GM10847 (cell line): ENCODE data around the gene NME8.

Source experiments
- POLR2A ChIP-seq: IDR thresholded peaks from 2 replicates; pipeline ENCODE4 v1.6.1; 2011; ENCODE audit not compliant: insufficient read length; ENCODE audit errors: extremely low read depth

The NME8 gene

DNA sequence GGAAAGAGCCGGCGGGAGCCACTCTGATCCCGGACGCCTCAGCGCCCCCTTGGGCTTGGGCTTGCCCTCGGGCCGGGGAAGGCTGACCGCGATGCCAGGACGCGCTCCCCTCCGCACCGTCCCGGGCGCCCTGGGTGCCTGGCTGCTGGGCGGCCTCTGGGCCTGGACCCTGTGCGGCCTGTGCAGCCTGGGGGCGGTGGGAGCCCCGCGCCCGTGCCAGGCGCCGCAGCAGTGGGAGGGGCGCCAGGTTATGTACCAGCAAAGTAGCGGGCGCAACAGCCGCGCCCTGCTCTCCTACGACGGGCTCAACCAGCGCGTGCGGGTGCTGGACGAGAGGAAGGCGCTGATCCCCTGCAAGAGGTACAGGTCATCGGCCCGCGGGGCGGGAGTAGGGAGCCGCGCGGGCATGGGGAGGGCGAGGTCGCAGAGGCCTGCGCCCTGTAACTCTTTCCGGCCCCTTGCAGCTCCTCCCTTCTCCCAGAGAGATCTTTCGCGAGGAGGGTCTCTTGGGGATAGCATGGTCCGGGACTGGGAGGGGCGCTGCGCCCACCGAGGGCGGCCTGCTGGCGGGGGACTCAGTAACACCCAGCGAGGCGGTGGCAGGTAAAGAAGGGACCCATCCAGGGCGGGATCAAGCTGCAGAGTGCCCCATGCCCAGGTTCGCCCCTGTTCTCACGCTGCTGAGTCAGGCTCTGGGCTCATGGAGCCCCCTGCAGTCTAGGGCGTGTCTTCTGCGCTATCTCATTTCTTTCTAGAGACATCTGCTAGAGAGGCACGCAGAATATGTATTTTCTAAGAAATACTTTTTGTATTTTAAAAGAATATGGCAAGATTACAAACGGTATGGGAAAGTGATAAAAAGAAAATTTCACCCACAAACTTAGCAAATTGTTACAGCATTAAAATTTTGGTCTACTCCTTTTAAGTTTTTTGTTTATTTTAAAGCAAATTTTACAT, 72.7 kb downstream of the NME8 start:
- no peak for TF ChIP-seq POLR2A

DNA sequence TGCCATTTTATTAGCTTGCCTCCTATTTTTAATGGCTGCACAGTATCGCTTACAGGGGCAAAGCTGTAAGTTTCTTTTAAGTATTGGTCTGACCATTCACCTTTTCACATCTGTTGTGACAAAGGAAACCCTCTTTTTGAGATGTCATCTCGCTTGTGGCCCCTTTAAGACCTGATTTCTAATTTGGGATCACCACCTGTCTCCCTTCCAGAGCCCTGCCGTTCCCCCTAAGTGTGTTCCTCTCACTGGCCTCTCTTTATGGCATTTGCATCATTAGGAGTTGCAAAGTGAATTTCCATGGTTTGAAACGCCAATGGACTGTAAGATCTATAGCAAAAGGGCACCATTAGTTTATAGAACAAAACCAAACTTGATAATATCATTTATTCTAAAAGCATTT, 73.5 kb downstream of the NME8 start:
- no peak for TF ChIP-seq POLR2A

DNA sequence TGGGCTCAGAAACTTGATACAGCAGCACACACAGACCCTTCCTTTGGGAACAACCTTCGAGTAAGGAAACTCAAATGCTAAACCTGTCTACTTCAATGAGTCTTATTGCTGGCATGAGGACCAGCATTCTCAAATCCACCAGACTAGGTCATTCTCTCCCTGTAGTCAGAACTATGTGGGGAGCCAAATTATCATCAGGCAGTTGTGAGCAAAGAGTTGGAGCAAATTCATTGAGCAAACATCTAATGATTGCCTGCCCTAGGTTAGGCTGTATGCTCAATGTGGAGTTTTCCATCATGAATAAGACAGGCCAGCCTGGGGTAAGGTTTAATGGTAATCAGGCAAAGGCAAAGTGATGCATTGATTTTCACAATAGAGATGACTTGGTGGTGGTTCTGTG, 75.6 kb downstream of the NME8 start:
- TF ChIP-seq POLR2A: no peak

DNA sequence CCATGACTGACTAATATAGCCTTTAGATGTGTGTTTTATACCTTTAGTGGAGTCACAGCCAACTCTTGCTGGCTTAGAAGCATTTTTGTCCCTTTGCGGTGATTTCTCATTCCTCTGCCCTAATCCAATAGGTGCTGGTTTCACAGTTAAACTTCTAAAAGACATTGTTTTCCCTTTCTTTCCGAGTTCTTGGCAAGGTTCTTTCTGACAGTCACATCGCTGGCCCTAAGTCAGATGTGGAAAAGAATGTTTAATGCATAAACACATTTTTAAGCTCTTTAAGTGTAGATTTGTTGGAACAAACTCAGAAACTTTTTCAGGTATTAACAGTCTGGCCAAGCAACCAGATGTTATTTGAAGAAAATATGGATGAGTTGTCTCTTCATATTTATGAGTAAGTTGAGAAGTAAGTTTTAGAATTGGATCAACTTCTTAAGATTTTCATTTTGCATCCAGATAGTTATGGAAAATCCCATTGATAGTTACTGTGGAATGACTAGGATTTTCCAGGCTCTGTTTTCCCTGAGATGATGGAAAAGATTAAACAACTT, 76.2 kb downstream of the NME8 start:
- TF ChIP-seq POLR2A: no peak

DNA sequence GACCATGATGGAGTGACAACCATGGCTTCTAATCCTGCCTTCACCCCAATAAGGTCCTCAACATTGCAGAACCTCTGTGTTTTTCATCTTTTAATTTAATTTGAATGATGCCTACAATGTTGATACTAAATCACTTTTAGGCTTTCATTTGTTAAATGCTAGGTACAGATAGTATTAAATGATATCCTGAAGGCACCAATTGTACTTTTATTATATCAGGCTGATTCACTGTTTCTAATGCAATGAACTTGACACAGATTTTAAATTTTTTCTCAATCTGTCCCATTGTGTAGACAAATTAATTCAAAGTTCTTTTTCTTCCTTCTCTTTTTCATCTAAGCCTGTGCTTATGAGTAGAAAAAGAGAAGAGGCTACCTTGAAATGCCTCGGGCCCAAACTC, 77.2 kb downstream of the NME8 start:
- no peak for TF ChIP-seq POLR2A

DNA sequence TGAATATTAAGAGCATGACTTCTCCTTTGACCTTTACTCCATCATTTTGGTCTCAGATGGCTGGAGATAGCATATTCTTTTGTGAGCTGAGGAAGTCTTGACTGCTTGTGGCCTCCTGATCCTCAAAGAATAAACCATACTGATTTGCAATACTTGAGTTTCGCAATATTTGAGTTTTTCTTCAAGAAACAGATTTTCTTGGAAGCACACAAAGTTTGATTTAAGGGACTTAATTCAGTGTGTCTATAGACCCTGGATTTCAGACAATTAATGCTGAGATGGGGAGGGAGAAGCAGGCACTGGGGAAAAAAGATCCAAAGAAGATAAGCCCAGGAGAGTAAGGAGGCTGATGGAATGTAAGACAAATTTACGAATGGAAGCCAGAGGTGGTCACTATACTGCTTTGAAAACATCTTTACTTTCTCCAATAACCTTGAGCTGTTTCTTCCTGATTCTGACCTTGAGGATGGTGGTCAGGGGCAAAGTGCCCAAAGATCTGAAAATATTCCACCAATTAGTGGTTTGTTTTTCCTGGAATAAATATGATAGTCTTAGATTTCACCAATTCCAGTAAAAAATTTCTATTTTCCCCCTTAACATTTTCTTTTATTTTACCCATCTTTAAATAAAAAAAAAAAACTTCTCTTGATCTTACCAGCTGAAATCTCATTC, 79.5 kb downstream of the NME8 start:
- no peak for TF ChIP-seq POLR2A

DNA sequence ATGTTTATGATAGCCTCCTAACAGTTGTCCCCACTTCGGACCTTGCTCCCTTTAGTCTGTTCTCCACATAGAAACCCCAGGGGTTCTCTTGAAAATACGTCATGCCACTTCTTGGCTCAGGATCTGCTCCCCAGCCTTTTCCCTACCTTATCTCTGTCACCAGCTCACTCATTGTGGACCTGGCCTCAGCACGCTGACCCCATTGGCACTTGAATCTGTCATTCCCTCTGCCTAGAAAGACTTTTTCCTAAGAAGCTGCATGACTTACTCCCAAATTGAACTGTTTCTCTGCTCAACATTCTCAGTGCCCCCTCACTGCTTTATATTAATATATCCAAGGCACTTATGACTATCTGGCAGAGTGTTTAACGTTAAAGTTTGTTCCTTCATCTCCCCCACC, 80.5 kb downstream of the NME8 start:
- no peak for TF ChIP-seq POLR2A

DNA sequence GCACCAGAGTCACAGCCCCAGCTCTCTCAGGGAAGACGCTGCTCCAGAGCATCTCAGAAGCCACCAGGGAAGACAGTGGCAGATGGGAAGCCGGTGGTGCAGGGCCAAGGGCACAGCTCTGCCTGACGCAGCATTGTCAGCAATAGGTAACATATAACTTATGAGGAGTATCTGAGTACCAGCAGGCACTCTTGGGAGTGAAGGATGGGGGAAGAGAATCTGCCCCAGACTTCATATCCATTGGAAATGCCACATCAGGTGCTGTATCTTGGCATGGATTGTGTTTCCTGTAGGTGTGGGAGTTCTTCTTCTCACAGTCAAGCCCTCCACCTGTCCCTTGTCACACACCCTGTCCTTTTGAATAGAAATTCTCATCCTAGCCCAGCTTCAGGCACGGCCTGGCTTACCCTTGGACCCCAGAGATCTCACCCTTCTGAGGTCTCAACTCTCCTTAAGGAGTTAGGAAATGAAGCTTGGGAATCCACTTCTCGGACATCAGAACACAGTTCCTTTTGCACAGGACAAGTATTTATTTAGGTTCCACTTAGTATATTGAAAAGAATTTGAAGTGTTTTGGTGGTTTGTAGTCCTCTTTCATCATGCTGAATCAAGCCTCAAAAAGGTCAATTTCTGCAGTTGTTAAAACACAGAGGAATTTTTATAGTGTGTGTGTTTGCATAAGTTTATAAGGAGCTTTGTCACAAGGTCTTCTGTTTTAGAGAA, 82.0 kb downstream of the NME8 start:
- no peak for TF ChIP-seq POLR2A

DNA sequence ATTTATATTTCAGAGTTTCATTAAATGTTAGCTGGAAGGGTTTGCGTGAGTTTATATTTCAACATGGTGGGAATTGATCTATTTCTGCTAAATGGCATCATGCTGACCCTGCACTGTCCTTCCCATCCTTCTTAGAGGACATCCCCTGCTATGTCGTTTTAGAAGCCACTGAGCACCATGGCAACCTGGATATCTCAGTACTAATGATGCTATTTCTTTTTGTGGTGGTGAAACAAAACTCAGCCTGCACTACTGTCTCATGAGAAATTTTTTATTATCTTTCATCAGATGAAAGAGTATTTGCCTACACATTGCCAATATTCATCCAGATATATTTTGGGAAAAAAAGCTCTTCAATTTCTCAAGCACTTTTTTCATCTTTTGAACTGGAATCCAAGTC, 84.1 kb downstream of the NME8 start:
- TF ChIP-seq POLR2A: no peak

DNA sequence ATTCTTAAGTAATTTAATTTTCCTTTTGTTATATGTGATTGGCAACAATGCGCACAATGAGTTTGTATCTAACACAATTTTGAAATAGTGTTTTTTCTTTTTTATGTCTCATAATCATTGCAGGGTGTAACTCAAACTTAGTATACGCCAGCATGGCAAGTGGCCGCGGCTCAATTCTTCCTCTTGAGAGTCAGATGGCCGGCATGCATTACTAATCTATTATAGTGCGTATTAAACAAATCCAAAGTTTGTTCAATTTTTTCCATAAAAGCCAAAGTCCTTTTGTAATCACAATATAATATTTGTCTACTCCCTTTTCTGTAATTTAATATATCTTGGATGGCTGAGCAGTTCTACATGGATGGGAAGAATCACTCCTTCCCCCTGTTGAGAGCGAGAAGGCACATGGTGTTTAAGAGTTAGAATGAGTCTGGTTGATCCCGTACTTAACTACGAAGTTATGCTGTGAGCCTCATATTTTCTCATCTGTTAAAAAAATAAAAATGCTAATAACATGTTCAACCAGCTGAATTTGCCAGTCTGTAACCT, 84.7 kb downstream of the NME8 start:
- TF ChIP-seq POLR2A: no peak

DNA sequence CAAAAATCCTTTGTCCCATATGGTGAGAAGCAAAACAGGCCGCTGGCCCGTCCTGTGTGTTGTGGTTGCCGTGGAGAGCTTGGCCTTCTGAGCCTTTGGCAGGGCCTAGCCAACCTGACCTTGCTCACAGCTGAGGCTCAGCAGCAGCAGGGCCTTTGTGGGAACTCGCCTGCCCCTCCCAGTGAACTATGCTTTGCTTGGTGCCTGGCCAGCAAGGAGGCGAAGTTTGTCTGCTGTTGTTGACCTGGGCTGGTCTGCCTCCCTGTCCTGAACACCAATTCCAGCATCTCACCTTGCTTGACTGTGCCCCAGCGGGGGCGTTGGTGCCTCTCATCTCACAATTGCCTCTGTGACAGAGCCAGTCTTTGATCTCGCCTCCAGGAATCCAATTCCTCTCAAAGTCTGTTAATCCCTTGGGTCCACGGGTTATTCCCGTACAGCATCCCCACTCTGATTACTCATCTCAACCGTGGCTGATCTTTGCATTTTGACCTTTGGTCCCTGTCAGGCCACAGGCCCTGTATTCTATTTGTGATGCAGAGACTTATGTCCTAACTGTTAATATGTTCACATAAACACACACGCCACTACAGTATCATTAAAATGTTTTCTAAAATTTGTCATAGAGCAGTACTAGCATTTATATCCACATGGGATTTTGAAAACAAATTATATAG, 94.7 kb downstream of the NME8 start:
- TF ChIP-seq POLR2A: no peak

DNA sequence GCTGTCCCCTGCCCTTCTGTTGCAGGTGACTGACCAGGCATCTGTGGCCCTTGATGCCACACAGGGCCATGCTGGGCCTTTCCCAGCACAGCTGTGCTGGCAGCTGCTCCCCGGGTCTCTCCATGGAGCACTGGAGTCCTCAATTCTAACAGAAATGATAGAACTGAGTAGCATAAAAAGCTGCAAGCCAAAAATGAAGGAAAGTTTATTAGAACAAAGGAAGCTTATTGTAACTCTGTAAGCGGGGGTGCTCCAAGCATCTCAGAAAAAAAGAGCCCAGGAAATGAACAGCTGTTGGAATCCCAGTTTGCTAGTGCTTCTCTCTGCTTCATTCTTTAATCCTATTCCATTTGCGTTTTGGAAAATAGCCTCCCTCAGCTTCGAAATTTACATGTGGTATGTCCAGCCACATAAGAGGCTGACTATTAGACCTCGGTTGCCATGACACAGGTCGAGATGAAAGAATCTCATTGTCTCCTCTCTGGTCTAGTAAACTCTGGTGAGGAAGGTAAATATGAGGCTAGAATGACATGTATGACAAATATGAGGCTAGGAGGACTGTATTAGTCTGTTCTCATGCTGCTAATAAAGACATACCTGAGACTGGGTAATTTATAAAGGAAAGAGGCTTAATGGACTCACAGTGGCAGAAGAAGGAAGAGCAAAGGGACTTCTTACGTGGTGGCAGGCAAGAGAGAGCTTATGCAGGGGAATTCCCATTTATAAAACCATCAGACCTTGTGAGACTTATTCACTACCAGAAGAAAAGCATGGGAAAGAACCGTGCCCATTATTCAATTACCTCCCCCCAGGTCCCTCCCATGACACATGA, 95.7 kb downstream of the NME8 start:
- TF ChIP-seq POLR2A: no peak

DNA sequence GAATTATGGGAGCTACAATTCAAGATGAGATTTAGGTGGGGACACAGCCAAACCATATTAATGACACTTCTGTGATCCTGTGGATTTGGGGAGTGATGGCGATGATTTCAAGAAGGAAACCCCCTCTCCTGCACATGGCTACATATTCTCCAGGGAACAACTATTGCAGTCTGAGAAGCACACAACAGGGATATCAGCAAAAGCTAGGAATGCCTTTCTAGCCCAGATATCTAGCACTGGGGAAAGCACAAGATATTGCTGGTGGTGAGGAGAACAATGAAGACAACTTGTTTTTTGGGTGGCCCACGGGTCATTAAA, 96.3 kb downstream of the NME8 start:
- no peak for TF ChIP-seq POLR2A

DNA sequence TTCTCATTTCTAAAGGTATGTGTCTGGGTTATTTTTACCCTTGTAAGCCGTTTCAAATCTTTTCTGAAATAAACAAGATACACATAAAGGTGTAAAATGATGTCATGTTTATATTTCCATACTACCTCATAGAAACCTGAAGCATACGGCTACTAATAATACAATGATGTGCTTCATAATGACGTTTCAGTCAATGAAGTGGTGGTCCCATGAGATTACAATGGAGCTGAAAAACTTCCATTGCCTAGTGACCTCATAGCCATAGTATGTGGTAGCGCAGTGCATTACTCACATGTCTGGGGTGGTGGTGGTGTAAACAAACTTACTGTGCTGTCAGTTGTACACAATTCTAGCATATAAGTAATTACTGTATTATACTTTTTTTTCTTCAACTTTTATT, 96.9 kb downstream of the NME8 start:
- no peak for TF ChIP-seq POLR2A

DNA sequence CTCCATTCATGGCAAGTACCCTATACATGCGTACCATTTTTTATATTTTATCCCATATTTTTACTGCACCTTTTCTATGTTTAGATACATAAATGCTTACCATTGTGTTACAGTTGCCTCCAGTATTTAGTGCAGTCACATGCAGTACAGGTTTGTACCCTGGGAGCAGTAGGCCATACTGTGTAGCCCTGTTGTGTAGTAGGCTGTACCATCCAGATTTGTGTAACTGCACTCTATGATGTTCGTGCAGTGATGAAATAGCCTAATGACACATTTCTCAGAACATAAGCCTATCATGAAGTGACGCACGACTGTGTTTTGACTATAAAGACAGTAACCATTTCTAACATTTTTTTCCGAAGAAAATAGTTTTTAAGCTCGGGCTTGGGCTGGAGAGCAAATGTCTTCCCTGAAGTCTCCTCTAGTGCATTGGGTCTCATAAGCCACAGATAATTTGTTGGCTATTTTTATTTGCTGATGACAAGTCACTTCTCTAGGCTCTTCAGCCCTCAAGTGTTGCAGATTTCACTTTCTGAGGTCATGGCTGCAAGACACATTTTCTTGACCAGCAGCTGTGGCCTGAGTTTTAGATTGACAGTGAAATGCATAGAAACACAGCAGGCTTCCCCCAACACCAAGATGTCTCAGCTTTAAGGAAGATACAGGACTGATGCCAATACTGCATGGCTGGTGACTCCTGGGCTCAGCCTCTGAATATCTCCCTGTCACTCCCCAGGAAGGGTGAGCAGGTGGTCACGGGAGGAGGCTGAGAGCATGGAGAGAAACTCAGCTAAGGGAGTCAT, 98.9 kb downstream of the NME8 start:
- no peak for TF ChIP-seq POLR2A
